ENCODE data around the gene GLUD2. TPM values are rescaled to one million over a fixed set of nuclear protein-coding genes. Genes with fewer than 3 reads are reported as not detected.

The GLUD2 gene
- polyA plus RNA-seq, 1 of the 3 experiments (the other 2 are of a cell fraction): 0.03 TPM

GRCh38 chrX:121010218-121010617 lies 37.2 kb upstream of the GLUD2 start:
- Histone ChIP-seq H3F3A (replicated peaks; ENCODE audit: insufficient read depth) (no peaks in the 10 kb centered on the region), H2AFZ (ENCODE audit: low read depth) (no peak overlapping the region), H3K79me2 (ENCODE audit: insufficient read depth) (no peaks in the 10 kb centered on the region), H3K36me3 (replicated peaks in 1 of 2; ENCODE audit: control insufficient read depth in 1 of 2, insufficient read depth in 2 of 2, low read length in 1 of 2) (no peaks in the 10 kb centered on the region), H3K4me1 (ENCODE audit: control insufficient read depth in 1 of 2, insufficient read depth in 2 of 2, low read depth in 1 of 2, low read length in 1 of 2) (no peaks in the 10 kb centered on the region), H4K20me1 (ENCODE audit: insufficient read depth) (no peaks in the 10 kb centered on the region), H3K9me3 (no peaks in the 10 kb centered on the region), H3K27me3 (ENCODE audit: insufficient read depth) (no peaks in the 10 kb centered on the region), H3K4me2 (no peak overlapping the region), H3K27ac (ENCODE audit: low read depth in 2 of 2, low read length in 1 of 2) (no peak overlapping the region), H3K9me2 (no peaks in the 10 kb centered on the region), H3K4me3 (ENCODE audit: low read depth in 2 of 2, low read length in 1 of 2) (no peak overlapping the region), H3K9ac (no peak overlapping the region)
- DNase-seq: no peak
- ChIA-PET POLR2A (no interaction called here), CTCF (no interaction called here)
- TF ChIP-seq RXRA (IDR thresholded peaks at IDR 0.05; ENCODE audit: borderline replicate concordance, low read depth) (no peak), MAX (IDR thresholded peaks at IDR 0.05; ENCODE audit: low read depth) (no peak), JUND (IDR thresholded peaks at IDR 0.05) (no peak), ZBTB33 (IDR thresholded peaks at IDR 0.05; ENCODE audit: borderline replicate concordance, low read depth) (no peak), SMC3 (IDR thresholded peaks at IDR 0.05; ENCODE audit: low read depth, low read length) (no peak), EZH2phosphoT487 (IDR thresholded peaks at IDR 0.05; ENCODE audit: borderline replicate concordance, low read depth) (no peak), SIN3A (IDR thresholded peaks at IDR 0.05; ENCODE audit: borderline replicate concordance, low read depth, low read length) (no peak)
- WGBS (ENCODE audit: low lambda C conversion rate): 1% methylated on average over 4 of the region's 4 CpGs

- Histone ChIP-seq H3K4me3 (ENCODE audit: low read depth in 2 of 2, low read length in 1 of 2) (no peak overlapping the region), H3K27ac (ENCODE audit: low read depth in 2 of 2, low read length in 1 of 2) (no peak overlapping the region), H3K9me2 (no peaks in the 10 kb centered on the region), H3F3A (replicated peaks; ENCODE audit: insufficient read depth) (no peaks in the 10 kb centered on the region), H3K79me2 (ENCODE audit: insufficient read depth) (no peaks in the 10 kb centered on the region), H3K27me3 (ENCODE audit: insufficient read depth) (no peaks in the 10 kb centered on the region), H3K9me3 (no peaks in the 10 kb centered on the region), H3K36me3 (replicated peaks in 1 of 2; ENCODE audit: control insufficient read depth in 1 of 2, insufficient read depth in 2 of 2, low read length in 1 of 2) (no peaks in the 10 kb centered on the region), H3K4me1 (ENCODE audit: control insufficient read depth in 1 of 2, insufficient read depth in 2 of 2, low read depth in 1 of 2, low read length in 1 of 2) (no peaks in the 10 kb centered on the region), H3K4me2 (no peak overlapping the region), H3K9ac (no peak overlapping the region), H2AFZ (ENCODE audit: low read depth) (no peak overlapping the region), H4K20me1 (ENCODE audit: insufficient read depth) (no peaks in the 10 kb centered on the region)
- DNase-seq: no peak
- ChIA-PET POLR2A (no interaction called here), CTCF (no interaction called here)
- TF ChIP-seq GATA2 (CRISPR knock-in tag; IDR thresholded peaks at IDR 0.05): no peak
- TF ChIP-seq MEF2A (IDR thresholded peaks at IDR 0.05; ENCODE audit: borderline replicate concordance, low read depth): no peak
- TF ChIP-seq YY1 (IDR thresholded peaks at IDR 0.05; ENCODE audit: low read depth): no peak
- TF ChIP-seq ZBTB33 (IDR thresholded peaks at IDR 0.05; ENCODE audit: borderline replicate concordance, low read depth): no peak
- no peak for TF ChIP-seq PBX3 (IDR thresholded peaks at IDR 0.05)
- TF ChIP-seq FOSL2 (IDR thresholded peaks at IDR 0.05; ENCODE audit: borderline replicate concordance, low read depth): no peak
- no peak for TF ChIP-seq JUND (IDR thresholded peaks at IDR 0.05)
- TF ChIP-seq SIN3A (IDR thresholded peaks at IDR 0.05; ENCODE audit: borderline replicate concordance, low read depth, low read length): no peak
- no peak for TF ChIP-seq CHD2 (IDR thresholded peaks at IDR 0.05; ENCODE audit: low read length, partially characterized antibody)
- no peak for TF ChIP-seq EZH2phosphoT487 (IDR thresholded peaks at IDR 0.05; ENCODE audit: borderline replicate concordance, low read depth)
- no peak for TF ChIP-seq FOXM1 (IDR thresholded peaks at IDR 0.05; ENCODE audit: low read depth)
- WGBS (ENCODE audit: low lambda C conversion rate): 5% methylated on average over 6 of the region's 7 CpGs
Observed at GRCh38 chrX:121011254-121011653, 36.2 kb upstream of the GLUD2 start.

All from SK-N-SH (cell line).